ENCODE results near the gene PEX10. TPM values are rescaled to one million over a fixed set of nuclear protein-coding genes. Genes with fewer than 3 reads are reported as not detected.

The PEX10 gene
- total RNA-seq, 2 experiments from 2014 or later = 9.2 to 10.3 TPM

DNA sequence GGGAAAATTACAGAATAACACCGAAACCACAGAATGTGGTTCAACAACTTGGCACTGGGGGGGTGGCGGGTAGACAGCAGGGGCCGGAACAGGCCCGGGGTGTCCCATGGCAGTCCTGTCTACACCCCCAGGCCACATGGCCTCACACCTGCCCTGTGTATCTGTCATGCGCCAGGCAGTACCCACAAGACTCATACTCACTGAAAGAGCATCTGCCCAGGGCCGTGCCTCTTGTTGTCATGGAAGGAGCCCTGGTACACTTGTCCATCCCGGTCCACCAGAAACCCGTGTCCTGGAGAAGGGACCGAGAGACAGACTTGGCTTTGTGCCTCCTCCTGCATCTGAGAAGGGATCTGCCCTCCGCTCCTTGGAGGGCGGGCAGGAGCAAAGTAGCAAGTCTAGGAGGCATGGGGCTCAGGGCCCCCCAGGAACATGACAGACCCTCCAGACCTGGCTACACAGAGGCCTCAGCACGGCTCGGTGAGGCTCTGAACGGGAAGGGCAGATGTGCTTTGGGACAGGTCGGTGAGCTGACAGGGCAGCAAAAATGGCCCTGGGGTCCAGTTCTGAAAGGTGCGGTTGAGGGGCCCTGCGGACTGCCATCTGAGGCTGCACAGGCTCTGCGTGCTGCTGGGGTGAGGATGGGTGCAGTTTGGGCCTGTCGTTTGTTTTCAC is 26.6 kb downstream of the PEX10 start:
- no peaks in the 10 kb centered on the region for H3K27me3 Mint-ChIP-seq
- peaks cover 12% of the 10 kb centered on the region for H3K4me1 Mint-ChIP-seq
- H3K36me3 Mint-ChIP-seq (ENCODE audit: low read depth) = no peaks in the 10 kb centered on the region
- DNase-seq = no peak
- H3K4me3 Mint-ChIP-seq = no peak overlapping the region
- CTCF ChIA-PET = interaction anchor here (2.8 kb wide), 1 partner anchor 190 kb away, joined by 16 read pairs; the partner anchor contains the start of gene FAAP20
- no peaks in the 10 kb centered on the region for H3K9me3 Mint-ChIP-seq
- POLR2A ChIA-PET = no interaction called here
- H3K27ac Mint-ChIP-seq = no peak overlapping the region

DNA sequence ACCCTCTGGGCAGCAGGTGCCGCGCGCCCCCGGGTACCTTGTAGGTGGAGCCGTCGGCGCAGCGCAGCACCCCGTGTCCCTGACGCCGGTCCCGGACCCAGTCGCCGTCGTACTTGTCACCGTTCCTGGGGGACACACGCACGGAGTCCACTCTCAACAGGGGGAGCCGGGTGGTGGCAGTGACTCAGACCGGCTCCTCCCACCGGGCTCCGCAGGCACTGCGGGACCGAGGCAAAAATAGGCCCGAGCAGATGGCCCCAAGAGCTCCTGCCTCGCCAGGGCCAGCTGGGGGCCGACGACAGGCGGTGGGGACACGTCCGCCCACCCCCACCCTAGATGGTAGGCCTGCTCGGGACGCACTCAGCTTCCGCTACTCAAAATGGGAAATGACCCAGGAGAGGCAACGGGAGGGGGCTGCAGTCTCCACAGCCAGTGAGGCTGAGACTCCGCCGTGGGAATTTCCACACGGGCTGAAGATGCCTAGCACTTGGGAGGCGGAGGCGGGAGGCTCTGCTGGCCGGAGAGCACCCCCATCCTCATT is 27.4 kb downstream of the PEX10 start:
- DNase-seq = no peak
- H3K36me3 Mint-ChIP-seq (ENCODE audit: low read depth) = no peaks in the 10 kb centered on the region
- peaks cover 7% of the 10 kb centered on the region for H3K4me1 Mint-ChIP-seq
- H3K27ac Mint-ChIP-seq = no peak overlapping the region
- ChIA-PET CTCF (interaction anchor here (2.8 kb wide), 1 partner anchor 189 kb away, joined by 16 read pairs; the partner anchor contains the start of gene FAAP20), POLR2A (no interaction called here)
- no peaks in the 10 kb centered on the region for H3K9me3 Mint-ChIP-seq
- no peak overlapping the region for H3K4me3 Mint-ChIP-seq
- H3K27me3 Mint-ChIP-seq = no peaks in the 10 kb centered on the region

DNA sequence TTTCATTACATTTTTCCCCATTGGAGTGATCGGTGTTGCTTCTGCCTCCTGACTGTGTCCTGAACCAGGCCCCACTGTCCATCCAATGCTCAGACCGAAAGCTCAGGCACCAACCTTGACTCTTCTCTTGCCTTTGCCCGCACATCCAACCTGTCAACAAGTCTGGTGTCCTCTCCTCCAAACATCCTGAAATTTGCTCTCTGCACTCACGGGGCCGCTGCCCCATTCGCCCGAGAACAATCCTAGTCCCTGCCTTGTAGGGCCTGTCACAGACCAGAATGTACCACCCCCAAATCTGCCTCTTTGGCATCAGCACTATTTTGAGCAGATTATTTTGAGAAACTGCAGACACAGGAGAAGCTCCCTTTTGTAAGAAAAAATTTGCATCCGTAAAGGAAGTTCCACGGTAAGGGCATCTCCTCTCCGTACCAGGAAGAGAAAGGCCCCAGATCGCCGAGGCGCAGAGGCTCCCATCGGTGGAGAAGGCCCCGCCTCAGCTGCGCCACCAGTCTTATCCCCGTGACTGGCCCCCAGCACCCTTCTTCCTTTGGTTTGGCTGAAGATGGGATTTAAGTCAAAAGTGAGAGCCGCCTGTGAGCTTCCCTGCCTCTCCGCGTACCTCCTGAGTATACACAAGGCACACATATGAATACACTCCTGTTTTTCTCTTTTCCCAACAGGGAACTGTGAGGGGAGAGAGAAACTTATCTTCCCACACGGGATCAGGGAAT is 28.1 kb downstream of the PEX10 start:
- no peaks in the 10 kb centered on the region for H3K27me3 Mint-ChIP-seq
- no peak for DNase-seq
- H3K27ac Mint-ChIP-seq = no peak overlapping the region
- H3K4me3 Mint-ChIP-seq = no peak overlapping the region
- peaks cover 4% of the 10 kb centered on the region for H3K4me1 Mint-ChIP-seq
- no peaks in the 10 kb centered on the region for H3K36me3 Mint-ChIP-seq (ENCODE audit: low read depth)
- no peaks in the 10 kb centered on the region for H3K9me3 Mint-ChIP-seq
- ChIA-PET POLR2A (no interaction called here), CTCF (interaction anchor here (2.8 kb wide), 1 partner anchor 189 kb away, joined by 16 read pairs; the partner anchor contains the start of gene FAAP20)

DNA sequence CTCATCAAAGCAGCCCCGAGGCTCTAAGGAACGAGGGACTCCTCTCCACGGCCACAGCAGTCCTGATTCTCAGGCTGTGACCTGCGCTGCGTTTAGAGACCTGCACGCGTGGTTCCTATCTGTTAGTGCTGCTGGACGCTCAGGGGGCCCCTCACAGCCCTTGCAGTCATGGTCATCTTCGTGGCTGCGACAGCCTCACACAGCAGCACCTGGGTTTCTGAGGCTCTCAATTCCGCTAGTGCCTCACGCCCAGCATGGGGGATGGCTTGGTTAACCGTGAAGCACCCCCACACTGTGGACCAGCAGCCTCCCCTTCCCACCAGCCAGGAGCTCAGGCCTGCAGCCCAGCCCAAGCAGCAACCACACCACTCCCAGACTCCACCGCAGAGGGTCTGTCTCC is 28.8 kb downstream of the PEX10 start:
- Mint-ChIP-seq H3K27me3 (no peaks in the 10 kb centered on the region), H3K27ac (no peak overlapping the region), H3K4me3 (no peak overlapping the region), H3K4me1 (peaks cover 4% of the 10 kb centered on the region), H3K36me3 (ENCODE audit: low read depth) (no peaks in the 10 kb centered on the region), H3K9me3 (no peaks in the 10 kb centered on the region)
- CTCF ChIA-PET = interaction anchor here (2.8 kb wide), 1 partner anchor 188 kb away, joined by 16 read pairs; the partner anchor contains the start of gene FAAP20
- no peak for DNase-seq
- POLR2A ChIA-PET = no interaction called here

DNA sequence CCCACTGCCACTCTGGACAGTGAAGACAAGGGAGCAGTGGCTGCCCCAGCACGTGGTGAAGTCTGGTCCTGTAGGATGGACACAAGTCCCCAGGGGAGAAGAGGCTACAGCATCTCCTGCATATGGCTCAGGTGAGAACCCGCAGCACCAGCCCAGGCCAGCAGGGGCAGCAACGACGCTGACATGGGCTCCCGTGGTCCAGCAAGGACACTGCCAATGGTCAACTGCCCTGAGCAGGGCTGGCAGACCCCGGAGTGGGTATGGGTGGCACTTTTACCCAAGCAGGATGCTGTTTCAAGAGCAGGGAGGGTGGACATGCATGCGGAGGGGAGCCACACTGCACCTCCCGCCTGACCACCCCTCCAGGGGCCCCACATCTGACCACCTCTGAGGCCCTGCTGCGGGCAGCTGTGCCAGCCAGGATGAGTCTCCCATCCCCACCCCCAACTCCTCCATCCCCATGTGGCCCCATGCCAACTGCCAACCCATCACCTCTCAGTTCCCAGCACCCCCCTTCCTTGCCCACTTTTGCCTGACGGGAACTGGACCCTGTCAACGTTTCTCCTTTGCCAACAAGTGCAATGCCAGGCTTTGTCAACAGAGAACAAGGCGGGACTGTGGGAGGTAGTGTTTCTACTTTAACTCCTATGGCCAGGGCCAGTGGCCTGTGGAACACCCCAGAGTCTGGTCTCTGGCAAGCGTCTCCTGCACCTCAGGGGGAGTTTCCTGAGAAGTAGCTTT is 29.6 kb downstream of the PEX10 start:
- POLR2A ChIA-PET = no interaction called here

DNA sequence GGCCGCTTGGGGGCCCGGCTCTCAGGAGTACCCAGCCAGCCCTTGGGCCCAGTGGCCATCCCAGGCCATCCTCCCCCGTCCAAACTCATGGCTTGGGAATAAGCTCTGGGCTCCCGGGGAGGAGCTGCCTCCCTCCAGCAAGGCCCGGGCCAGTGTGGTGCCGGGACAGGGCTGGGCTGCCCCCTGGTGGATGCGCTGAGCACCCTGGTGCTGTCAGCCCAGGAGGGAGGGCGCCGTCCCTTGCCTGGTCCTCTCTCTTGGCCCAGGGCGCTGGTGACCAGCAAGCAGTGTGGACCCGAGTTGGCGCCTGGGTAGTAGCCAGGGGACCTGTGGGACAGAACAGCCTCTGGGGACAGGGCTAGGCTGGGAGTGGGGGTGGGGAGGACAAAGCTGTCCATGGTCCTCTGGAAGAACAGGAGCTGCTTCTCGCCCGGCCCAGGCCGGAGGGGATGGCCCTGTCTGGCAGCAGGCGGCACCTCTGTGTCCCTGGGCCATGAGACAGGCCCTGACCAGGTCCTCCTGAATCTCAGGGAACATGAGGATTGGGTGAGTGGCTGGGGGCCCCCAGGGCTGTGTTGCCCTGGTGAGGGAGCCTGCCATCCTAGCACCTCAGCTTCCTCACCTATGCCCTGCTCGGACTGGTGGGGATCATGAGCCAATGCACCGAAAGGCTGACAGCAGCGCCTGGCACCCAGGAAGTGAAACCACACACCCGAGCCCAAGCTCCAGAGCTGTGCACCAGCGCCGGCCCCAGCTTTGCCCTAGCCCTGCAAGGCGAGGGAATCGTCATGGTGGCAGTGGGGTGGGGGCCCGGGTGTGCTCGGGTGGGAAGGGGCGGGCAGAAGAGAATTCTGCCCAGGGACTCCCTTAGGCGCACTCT is 30.4 kb downstream of the PEX10 start:
- CTCF ChIA-PET = interaction anchor here (0.6 to 4.1 kb wide), 25 partner anchors 9 to 242 kb away, joined by 3 to 58 read pairs (median 5); partner anchors contain the start of genes FAAP20, MORN1 and RER1
- H3K36me3 Mint-ChIP-seq (ENCODE audit: low read depth) = no peaks in the 10 kb centered on the region
- H3K27me3 Mint-ChIP-seq = no peaks in the 10 kb centered on the region
- H3K4me3 Mint-ChIP-seq = no peak overlapping the region
- H3K9me3 Mint-ChIP-seq = no peaks in the 10 kb centered on the region
- peaks cover 4% of the 10 kb centered on the region for H3K4me1 Mint-ChIP-seq
- POLR2A ChIA-PET = no interaction called here
- H3K27ac Mint-ChIP-seq = peak overlapping the region; percentile 54
- peak; percentile 78 for DNase-seq

More for the DNA sequence above, 29.6 kb downstream of the PEX10 start:
- CTCF ChIA-PET = interaction anchor here (1.0 to 4.1 kb wide), 16 partner anchors 8 to 190 kb away, joined by 3 to 58 read pairs (median 8); partner anchors contain the start of genes FAAP20, MORN1 and RER1
- Mint-ChIP-seq H3K27me3 (no peaks in the 10 kb centered on the region), H3K4me3 (no peak overlapping the region), H3K9me3 (no peaks in the 10 kb centered on the region), H3K27ac (no peak overlapping the region), H3K4me1 (peaks cover 4% of the 10 kb centered on the region), H3K36me3 (ENCODE audit: low read depth) (no peaks in the 10 kb centered on the region)
- peak; percentile 35 for DNase-seq

DNA sequence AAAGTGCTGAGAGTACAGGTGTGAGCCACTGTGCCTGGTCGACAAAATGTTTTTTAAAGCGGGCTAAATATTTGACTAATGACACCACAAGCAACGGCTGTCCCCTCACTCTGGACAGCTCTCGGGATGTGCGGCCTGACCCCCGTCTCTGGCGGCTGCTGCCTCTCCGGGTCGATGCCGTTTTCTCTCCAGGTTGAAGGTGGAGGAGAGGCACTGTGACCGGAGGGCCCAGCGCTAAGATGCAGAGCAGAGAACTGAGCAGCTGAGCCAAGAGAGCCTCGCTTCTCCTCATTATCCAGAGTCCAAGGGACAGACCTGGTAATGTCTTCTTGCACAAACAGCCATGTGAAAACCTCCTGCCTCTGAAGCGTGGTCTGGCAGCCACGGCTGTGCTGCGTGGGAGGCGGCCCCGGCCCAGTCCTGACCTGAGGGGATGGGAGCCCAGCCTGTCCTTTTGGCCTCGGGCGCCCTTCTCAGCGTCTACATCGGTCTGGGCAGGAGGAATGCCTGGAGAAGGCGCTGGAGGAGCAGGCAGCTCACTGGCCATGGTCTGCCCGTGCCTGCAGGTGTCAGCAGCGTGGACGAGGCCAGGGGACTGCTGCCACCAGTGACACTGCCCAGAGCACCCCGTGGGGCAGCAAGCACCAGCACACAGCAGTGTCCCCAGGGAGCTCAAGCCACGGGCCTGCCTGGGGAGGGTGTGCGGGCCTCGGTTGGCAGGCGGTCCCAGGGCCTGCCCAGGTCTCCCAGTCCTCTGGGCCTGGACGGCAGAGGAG is 31.4 kb downstream of the PEX10 start:
- H3K4me1 Mint-ChIP-seq = peaks cover 4% of the 10 kb centered on the region
- no peak overlapping the region for H3K27ac Mint-ChIP-seq
- ChIA-PET POLR2A (no interaction called here), CTCF (interaction anchor here (0.6 to 4.1 kb wide), 24 partner anchors 9 to 241 kb away, joined by 3 to 58 read pairs (median 5); partner anchors contain the start of genes FAAP20, MORN1 and RER1)
- H3K27me3 Mint-ChIP-seq = no peaks in the 10 kb centered on the region
- DNase-seq = no peak
- H3K9me3 Mint-ChIP-seq = no peaks in the 10 kb centered on the region
- H3K4me3 Mint-ChIP-seq = no peak overlapping the region
- H3K36me3 Mint-ChIP-seq (ENCODE audit: low read depth) = no peaks in the 10 kb centered on the region

DNA sequence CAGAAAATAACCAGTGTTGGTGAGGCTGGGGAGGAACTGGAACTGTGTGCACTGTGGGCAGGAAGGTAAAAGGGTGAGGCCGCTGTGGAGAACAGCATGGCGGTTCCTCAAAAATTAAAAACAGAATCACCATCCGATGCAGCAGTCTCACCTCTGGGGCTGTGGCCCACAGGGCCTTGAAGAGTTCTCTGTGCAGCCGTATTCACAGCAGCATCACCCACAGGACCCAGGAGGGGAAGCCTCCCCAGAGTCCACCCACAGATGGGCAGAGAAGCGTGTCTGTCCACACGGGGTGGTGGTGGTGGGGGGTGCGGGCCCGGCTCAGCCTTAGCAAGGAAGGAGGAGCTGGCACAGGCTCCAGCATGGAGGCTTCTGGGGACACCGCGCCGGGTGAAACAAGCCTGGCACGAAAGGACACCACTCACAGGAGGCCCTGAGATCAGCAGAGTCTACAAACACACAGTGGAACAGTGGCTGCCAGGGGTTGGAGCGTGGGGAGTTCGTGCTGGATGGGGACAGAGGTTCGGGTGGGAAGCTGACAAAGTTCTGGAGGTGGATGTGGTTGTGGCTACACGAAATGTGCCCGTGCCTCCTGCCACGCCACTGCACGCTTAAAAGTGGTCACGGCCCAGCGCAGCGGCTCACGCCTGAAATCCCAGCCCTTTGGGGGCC is 32.5 kb downstream of the PEX10 start:
- no peaks in the 10 kb centered on the region for H3K9me3 Mint-ChIP-seq
- H3K36me3 Mint-ChIP-seq (ENCODE audit: low read depth) = no peaks in the 10 kb centered on the region
- ChIA-PET CTCF (interaction anchor here (4.1 kb wide), 1 partner anchor 184 kb away, joined by 58 read pairs; the partner anchor contains the start of gene FAAP20), POLR2A (no interaction called here)
- DNase-seq = no peak
- peaks cover 4% of the 10 kb centered on the region for H3K4me1 Mint-ChIP-seq
- H3K27me3 Mint-ChIP-seq = no peaks in the 10 kb centered on the region
- H3K4me3 Mint-ChIP-seq = no peak overlapping the region
- H3K27ac Mint-ChIP-seq = no peak overlapping the region

DNA sequence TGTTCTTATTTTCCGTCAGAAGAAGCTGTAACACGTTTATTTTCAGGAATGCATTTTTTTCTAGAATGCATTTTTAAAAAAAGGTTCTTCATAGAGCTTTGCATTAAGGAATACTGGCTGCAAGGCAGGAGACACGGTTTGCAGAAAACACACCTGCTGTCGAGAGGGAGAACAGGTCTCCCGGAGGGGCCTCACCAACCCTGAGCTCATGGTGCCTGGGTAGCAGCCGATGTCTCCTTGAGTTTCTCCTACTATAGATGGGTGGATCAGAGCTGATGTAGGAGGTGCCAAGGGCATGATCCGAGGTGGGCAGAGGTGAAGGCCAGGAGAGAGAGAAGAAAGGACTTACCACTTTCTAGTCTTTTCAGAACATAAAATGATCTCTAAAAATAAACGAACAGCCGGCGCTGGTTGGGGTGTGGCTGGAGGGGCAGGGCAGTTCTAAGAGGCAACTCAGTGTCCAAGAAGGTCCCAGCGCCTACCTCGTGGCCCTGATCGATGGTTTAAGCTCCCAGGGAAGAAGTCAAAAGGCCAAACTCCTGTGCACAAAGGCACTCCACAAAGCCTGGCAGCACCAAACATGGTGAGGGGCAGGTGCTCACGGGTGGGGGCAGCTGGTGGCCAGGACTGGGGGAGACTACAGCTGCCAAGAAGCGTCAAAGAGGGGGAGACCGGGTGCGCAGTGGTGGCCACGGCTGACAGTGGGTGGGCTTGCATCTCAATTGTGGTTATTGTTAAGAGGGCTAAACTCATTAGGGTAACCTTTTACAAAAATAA is 33.2 kb downstream of the PEX10 start:
- Mint-ChIP-seq H3K27ac (no peak overlapping the region), H3K4me3 (no peak overlapping the region), H3K9me3 (no peaks in the 10 kb centered on the region), H3K4me1 (peaks cover 4% of the 10 kb centered on the region), H3K27me3 (no peaks in the 10 kb centered on the region), H3K36me3 (ENCODE audit: low read depth) (no peaks in the 10 kb centered on the region)
- no peak for DNase-seq
- CTCF ChIA-PET = interaction anchor here (4.1 kb wide), 1 partner anchor 183 kb away, joined by 58 read pairs; the partner anchor contains the start of gene FAAP20
- POLR2A ChIA-PET = no interaction called here

DNA sequence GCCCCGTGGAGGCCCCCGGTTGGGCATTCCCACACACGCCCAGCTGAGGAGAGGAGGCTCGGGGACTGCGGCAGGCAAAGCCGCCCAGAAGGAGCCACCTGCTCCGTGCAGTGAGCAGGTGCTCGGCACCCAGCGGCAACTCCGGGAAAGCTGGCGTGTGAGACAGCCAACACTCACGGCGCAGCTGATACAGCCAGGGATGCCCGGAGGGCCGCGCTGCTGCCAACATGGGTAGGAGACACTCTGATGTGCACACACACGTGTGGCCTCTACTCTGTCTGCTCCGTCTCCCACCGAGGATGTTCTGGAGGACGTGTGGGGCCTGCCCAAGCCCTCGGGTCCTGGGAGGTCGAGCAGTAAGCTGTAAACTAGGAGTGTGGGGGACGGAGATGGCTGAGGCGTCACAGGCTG is 33.9 kb downstream of the PEX10 start:
- POLR2A ChIA-PET = no interaction called here
- H3K4me1 Mint-ChIP-seq = peaks cover 4% of the 10 kb centered on the region
- DNase-seq = no peak
- H3K9me3 Mint-ChIP-seq = no peaks in the 10 kb centered on the region
- no peaks in the 10 kb centered on the region for H3K27me3 Mint-ChIP-seq
- H3K27ac Mint-ChIP-seq = no peak overlapping the region
- CTCF ChIA-PET = interaction anchor here (4.1 kb wide), 1 partner anchor 183 kb away, joined by 58 read pairs; the partner anchor contains the start of gene FAAP20
- H3K36me3 Mint-ChIP-seq (ENCODE audit: low read depth) = no peaks in the 10 kb centered on the region
- H3K4me3 Mint-ChIP-seq = no peak overlapping the region
